Lower lobe of right lung (tissue), 2 donors: ENCODE data around the gene STPG3. TPM values are rescaled to one million over a fixed set of nuclear protein-coding genes. Genes with fewer than 3 reads are reported as not detected.

ENCODE experiments used
- ATAC-seq, 2 donors: fragments of 200-7000 bp; cut with Tn5 transposase; one replicate each; pipeline ENCODE4 v1.9.1; 2020 to 2022; ENCODE audit warnings: mild to moderate bottlenecking in 2 of 2, moderate library complexity in 2 of 2
- DNase-seq: peaks from one replicate; pipeline ENCODE4 v3.0.0-alpha.2; 2020
- H3K27ac ChIP-seq: fragments of 200-600 bp; one replicate; pipeline ENCODE4 v1.8.0; 2022
- H3K27me3 ChIP-seq: fragments of 200-600 bp; one replicate; pipeline ENCODE4 v1.8.0; 2022; ENCODE audit warnings: low read depth
- H3K36me3 ChIP-seq: fragments of 200-600 bp; one replicate; pipeline ENCODE4 v1.8.0; 2022; ENCODE audit warnings: mild to moderate bottlenecking
- H3K4me1 ChIP-seq: fragments of 200-600 bp; one replicate; pipeline ENCODE4 v1.8.0; 2022
- H3K4me3 ChIP-seq: fragments of 200-600 bp; one replicate; pipeline ENCODE4 v1.8.0; 2022; ENCODE audit warnings: mild to moderate bottlenecking
- H3K9me3 ChIP-seq: fragments of 200-600 bp; one replicate; pipeline ENCODE4 v1.8.0; 2022
- intact Hi-C: fragments of 100-400 bp; cut with DNase I; formaldehyde crosslinking; loops from one replicate; pipeline ENCODE4 v1.11.0; 2022
- total RNA-seq: library from RNA; stranded (reverse); fragmentation: NEBNext Ultra II Directional; extraction: Animal tissue kit (Norgen Biotek cat#: 25700); gene quantifications from one replicate; pipeline ENCODE4 v1.2.1, GENCODE V29; 2021
- TF ChIP-seq, protein P1 (sequence below): fragments of 200-600 bp; IDR thresholded peaks from one replicate; pipeline ENCODE4 v1.8.0; 2022; ENCODE audit warnings: antibody characterized with exemption, mild to moderate bottlenecking
- donor health status: DM: no; HTN: yes; CAD: no; lungs with severe emphysema.

The STPG3 gene
- total RNA-seq, 1 donor from 2014 or later = 0.38 TPM

DNA sequence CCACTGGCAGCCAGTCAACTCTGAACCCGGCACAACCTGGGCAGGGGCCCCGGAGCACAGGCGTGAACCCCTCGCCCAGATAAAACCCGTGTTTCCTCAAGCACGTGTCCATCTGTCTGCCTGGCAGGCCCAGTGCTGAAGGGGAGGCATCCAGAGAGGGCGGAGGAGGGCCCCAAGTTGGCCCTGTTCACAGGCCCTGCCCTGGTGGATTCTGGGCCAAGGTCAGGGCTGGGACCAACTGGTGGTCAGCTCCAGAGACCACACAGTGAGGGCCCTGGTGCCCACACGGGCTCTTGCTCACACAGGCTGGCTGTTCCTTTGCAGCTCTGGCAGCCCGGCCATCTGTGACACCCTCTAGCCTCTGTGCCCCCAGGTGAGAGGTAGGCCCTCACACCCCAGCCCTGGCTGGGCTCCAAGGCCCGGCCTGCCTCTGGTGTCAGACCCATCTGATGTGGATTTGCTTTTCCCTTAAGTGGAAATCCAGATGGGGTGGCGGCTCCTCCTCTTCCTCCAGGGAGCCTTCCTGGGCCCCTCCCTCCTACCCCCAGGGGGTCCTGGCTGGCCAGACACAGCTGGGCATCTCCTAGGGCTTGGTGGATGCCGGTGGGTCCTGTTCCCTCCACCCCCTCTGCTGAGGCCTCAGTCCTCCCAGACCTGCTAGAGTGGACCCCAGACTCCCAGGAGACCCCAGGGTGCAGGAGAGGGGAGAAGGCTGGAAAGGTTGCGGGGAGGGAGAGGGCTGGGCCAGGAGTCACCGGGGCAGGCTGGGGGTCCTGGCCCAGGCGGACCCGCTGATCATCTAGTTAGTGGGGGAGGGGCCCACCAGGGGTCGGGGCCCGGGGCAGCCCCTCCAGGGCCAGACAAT, 525 bp upstream of the STPG3 start:
- H3K4me3 ChIP-seq = no peak overlapping the region
- TF ChIP-seq, protein P1, sequence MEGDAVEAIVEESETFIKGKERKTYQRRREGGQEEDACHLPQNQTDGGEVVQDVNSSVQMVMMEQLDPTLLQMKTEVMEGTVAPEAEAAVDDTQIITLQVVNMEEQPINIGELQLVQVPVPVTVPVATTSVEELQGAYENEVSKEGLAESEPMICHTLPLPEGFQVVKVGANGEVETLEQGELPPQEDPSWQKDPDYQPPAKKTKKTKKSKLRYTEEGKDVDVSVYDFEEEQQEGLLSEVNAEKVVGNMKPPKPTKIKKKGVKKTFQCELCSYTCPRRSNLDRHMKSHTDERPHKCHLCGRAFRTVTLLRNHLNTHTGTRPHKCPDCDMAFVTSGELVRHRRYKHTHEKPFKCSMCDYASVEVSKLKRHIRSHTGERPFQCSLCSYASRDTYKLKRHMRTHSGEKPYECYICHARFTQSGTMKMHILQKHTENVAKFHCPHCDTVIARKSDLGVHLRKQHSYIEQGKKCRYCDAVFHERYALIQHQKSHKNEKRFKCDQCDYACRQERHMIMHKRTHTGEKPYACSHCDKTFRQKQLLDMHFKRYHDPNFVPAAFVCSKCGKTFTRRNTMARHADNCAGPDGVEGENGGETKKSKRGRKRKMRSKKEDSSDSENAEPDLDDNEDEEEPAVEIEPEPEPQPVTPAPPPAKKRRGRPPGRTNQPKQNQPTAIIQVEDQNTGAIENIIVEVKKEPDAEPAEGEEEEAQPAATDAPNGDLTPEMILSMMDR = no peak
- no peaks in the 10 kb centered on the region for H3K27me3 ChIP-seq
- ATAC-seq (no peak), DNase-seq (no peak)
- no peaks in the 10 kb centered on the region for H3K9me3 ChIP-seq
- no peaks in the 10 kb centered on the region for H3K36me3 ChIP-seq
- intact Hi-C loops = no loop called here
- peaks cover 14% of the 10 kb centered on the region for H3K4me1 ChIP-seq
- H3K27ac ChIP-seq = no peak overlapping the region

DNA sequence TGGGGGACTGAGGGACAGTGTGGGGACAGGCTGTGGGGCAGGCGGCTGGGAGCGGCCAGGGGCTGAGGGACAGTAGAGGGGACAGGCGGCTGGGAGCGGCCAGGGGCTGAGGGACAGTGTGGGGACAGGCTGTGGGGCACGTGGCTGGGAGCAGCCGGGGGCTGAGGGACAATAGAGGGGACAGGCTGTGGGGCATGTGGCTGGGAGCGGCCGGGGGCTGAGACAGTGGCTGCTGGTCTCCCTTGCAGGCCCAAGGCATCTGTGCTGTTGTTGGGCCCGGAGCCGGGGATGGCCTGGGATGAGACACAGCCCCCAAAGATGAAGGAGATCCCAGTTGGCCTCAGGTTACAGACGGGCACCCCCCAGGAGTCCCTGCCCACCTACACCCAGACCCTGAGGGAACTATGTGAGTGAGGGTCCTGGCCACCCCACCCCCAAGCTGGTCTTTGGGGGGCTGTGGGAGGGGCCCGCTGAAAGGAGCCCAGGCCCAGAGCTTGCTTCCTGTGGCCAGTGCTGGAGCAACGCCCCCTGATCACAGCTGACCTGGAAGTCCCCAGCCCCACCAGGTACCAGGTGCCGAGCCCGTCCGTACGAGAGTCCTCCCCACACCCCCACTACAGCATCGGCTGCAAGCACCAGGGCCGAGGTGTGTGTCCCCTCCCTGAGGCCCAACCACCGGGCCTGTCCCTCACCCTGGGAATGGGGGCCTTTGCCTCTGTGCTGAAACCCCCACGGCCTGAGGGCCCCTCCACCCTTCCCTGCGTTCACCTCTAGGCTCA, 593 bp downstream of the STPG3 start:
- Histone ChIP-seq H3K4me1 (peaks cover 24% of the 10 kb centered on the region), H3K4me3 (no peak overlapping the region), H3K27me3 (no peaks in the 10 kb centered on the region), H3K27ac (no peak overlapping the region), H3K36me3 (peaks cover 5% of the 10 kb centered on the region), H3K9me3 (no peaks in the 10 kb centered on the region)
- TF ChIP-seq, protein P1 = no peak
- no peak for ATAC-seq
- DNase-seq = no peak
- intact Hi-C loops = no loop called here

DNA sequence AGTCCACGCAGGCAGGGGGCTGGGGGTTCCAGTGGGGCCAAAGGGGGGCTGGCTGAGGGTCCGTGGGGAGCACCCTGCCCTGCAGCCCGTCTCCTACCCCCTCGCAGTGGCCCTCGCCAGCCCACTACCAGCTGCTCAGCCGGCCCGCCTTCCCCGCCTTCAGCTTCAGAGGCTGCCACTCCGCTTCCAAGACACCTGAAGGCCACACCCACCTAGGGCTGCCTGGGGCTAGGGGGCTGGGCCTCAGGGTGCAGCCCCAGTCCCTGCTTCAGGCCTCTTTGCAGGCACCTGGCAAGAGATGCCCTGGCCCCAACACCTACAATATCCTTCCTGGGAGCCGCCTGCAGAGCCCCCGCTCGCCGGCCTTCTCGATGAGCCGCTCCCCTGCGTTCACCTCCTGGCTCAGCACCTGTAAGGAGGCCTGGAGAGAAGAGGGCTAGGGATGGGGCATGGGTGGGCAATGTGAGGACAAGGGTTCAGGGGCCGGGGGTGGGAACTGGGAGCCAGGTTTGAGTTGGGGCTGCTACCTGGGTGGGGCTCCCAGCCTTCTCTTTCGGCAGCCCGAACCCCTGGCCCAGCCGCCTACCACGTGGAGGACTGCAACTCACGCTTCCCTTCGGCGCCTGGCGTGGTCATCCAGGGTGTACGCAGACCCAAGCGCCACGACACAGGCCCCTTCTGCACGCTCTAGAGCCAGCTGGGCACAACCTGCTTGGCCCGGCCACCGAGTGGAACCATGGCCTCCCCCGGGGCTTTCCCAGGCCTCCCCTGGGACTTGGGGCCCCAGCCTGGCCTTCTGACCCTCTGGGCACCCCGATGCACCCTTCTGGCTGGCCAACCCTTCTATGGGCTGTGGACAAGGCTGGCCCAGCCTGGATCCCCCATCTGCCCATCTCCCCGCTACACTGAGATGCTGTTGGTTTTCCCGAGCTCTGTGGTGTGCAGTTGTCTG, 1.7 kb downstream of the STPG3 start:
- H3K27ac ChIP-seq = no peak overlapping the region
- ATAC-seq = no peak
- no peaks in the 10 kb centered on the region for H3K9me3 ChIP-seq
- H3K4me3 ChIP-seq = no peak overlapping the region
- DNase-seq = no peak
- H3K27me3 ChIP-seq = no peaks in the 10 kb centered on the region
- peaks cover 10% of the 10 kb centered on the region for H3K36me3 ChIP-seq
- intact Hi-C loops = no loop called here
- TF ChIP-seq, protein P1 = no peak
- H3K4me1 ChIP-seq = peaks cover 23% of the 10 kb centered on the region

DNA sequence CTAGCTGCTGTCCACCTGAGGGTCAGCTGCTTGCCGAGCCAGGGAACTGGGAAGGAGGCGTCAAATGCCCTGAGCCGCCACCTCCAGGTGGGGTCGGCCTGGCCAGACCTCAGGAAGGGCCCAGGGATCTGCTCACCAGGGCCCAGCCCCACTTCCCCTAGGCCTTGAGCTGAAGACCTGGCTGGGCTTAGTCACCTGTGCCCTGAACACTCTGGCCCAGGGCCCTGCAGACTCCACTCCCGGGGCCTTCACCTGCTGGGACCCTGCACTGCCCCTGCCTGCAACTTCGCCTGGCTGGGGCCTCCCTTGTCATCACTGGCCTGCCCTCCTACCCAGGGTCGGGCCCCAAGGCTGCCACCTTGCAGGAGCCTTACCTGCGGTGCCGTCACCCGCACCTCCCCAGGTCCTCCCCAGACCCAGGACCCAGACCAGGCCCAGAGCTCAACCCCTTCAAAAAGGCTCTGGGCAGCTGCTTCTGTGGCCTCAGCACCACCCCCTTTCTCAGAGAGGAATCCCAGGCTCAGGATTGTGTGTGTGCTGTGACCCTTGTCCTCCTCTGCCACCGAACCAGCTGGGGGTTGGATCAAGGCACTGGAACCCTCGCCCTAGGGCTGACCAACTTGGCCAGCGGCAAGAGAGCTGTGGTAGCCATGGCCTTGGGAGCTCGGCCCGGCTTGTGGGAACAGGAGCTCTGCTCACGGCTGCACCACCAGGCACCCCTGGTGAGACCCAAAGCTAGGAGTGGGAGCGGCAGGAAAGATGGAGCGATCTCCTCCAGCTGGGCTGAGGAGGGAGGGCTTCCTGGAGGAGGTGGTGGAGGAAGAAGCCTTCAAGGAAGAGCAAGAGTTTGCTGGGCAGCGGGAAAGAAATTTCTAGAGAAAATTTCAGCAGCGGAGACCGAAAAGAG, 2.9 kb downstream of the STPG3 start:
- TF ChIP-seq, protein P1 = no peak
- Histone ChIP-seq H3K27ac (peak overlapping the region; percentile 76), H3K27me3 (no peaks in the 10 kb centered on the region), H3K9me3 (no peaks in the 10 kb centered on the region), H3K4me3 (peak overlapping the region; percentile 100), H3K4me1 (peaks cover 23% of the 10 kb centered on the region), H3K36me3 (peaks cover 21% of the 10 kb centered on the region)
- DNase-seq (no peak), ATAC-seq (peak in 1 of 2 donors; percentile 1)
- intact Hi-C loops = no loop called here
